ENCODE results near the gene CFAP97D2.
"Not testable (repeated sequence)": the region's sequence is repeated elsewhere in the genome, so short reads cannot be mapped to it uniquely, and the experiment has no call there.

CFAP97D2 gene

DNA sequence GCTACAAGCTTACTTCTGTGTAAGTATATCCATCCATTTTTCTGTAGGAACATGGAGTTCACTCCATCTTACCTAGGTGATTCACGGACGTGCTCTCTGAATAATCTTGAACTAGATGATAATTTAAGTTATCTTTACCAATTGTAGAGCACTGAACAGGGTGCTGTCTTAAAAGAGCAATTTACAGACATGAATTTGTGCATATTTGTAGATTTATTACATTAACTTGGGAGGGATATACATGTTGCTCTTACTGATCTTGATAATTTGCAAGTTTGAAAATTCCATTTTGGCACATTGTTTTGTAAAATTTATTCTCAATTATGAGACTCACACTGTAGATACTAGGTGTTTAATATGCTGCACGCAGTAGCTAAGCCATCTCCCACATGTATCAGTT is 64.9 kb downstream of the CFAP97D2 start:
- no peak overlapping the region for H3K4me3 ChIP-seq (ENCODE audit: low read depth, low read length)
- TF ChIP-seq, protein P1, sequence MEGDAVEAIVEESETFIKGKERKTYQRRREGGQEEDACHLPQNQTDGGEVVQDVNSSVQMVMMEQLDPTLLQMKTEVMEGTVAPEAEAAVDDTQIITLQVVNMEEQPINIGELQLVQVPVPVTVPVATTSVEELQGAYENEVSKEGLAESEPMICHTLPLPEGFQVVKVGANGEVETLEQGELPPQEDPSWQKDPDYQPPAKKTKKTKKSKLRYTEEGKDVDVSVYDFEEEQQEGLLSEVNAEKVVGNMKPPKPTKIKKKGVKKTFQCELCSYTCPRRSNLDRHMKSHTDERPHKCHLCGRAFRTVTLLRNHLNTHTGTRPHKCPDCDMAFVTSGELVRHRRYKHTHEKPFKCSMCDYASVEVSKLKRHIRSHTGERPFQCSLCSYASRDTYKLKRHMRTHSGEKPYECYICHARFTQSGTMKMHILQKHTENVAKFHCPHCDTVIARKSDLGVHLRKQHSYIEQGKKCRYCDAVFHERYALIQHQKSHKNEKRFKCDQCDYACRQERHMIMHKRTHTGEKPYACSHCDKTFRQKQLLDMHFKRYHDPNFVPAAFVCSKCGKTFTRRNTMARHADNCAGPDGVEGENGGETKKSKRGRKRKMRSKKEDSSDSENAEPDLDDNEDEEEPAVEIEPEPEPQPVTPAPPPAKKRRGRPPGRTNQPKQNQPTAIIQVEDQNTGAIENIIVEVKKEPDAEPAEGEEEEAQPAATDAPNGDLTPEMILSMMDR (IDR thresholded peaks at IDR 0.05; ENCODE audit: borderline replicate concordance, insufficient read depth, low read depth, low read length) = no peak

DNA sequence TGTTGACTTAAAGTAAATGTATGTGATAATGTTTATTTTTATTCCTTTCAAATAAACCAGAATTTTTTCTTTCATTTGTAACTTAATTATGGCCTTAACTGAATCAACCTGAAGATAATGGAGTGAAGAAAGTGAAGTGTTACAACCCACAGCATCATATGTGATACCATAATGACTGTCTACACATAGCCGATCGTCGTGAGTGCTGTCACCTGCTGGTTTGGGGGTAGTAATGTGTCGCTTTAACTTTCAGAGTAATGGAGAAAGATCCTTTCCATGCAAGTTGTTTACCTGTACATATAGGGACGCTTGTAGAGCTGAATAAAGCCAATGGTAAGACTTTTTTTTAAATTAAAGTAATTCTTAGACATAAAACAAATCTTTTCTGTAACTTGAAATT is 65.6 kb downstream of the CFAP97D2 start:
- no peak overlapping the region for H3K4me3 ChIP-seq (ENCODE audit: low read depth, low read length)
- TF ChIP-seq, protein P1 (IDR thresholded peaks at IDR 0.05; ENCODE audit: borderline replicate concordance, insufficient read depth, low read depth, low read length) = no peak

DNA sequence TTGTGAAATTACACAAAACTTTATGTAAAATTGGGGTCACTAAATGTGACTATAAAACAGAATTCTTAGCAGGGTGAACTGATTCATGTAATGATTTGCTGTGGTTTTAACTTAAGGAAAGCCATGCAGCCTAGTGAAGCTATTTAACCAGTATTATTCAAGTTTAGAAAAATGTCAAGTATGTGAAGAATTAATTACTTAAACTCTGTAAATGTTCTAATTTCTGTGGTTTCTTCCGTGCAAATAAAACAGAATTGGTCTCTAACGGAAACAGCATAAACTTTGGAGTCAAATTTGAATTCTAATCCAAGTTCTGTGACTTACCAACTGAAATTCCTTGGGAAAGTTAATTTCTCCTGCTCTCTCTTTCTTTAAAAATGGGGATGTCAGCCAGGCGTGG is 69.0 kb downstream of the CFAP97D2 start:
- TF ChIP-seq, protein P1 (IDR thresholded peaks at IDR 0.05; ENCODE audit: borderline replicate concordance, insufficient read depth, low read depth, low read length) = no peak

DNA sequence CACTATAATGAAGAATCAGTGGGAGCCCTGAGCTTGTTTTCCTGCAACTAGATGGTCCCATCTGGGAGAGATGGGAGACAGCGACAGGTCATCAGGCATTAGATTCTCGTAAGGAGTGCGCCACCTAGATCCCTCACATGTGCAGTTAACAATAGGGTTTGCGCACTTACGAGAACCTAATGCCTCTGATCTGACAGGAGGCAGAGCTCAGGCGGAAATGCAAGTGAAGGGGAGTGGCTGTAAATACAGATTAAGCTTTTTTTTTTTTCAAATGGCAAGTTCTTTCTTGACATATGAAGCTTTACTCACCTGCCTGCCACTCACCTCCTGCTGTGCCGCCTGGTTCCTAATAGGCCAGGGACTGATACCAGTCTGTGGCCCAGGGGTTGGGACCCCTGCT is 70.0 kb downstream of the CFAP97D2 start:
- H3K4me3 ChIP-seq (ENCODE audit: low read depth, low read length) = no peak overlapping the region
- TF ChIP-seq, protein P1 (IDR thresholded peaks at IDR 0.05; ENCODE audit: borderline replicate concordance, insufficient read depth, low read depth, low read length) = no peak

More for the DNA sequence above, 69.0 kb downstream of the CFAP97D2 start:
- no peak overlapping the region for H3K4me3 ChIP-seq (ENCODE audit: low read depth, low read length)

DNA sequence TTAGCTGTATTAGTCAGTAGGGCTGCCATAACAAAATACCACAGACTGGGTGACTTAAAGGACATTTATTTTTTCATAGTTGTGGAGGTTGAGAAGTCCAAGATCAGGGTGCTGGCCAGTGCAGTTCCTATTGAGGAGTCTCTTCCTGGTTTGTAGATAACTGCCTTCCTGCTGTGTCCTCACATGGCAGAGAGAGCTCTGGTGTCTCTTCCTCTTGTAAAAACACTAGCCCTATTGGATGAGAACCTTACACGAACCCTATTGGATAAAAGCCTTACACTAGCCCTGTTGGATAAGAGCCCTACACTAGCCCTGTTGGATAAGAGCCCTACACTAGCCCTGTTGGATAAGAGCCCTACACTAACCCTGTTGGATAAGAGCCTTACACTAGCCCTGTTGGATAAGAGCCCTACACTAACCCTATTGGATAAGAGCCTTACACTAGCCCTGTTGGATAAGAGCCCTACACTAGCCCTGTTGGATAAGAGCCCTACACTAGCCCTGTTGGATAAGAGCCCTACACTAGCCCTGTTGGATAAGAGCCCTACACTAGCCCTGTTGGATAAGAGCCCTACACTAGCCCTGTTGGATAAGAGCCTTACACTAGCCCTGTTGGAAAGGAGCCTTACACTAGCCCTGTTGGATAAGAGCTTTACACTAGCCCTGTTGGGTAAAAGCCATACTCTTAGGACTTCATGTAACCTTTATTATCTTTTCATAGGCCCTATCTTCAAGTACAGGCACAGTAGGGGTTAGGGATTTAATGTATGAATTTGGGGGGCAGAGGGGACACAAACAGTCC is 72.8 kb downstream of the CFAP97D2 start:
- not testable (repeated sequence) for H3K4me3 ChIP-seq (ENCODE audit: low read depth, low read length)

DNA sequence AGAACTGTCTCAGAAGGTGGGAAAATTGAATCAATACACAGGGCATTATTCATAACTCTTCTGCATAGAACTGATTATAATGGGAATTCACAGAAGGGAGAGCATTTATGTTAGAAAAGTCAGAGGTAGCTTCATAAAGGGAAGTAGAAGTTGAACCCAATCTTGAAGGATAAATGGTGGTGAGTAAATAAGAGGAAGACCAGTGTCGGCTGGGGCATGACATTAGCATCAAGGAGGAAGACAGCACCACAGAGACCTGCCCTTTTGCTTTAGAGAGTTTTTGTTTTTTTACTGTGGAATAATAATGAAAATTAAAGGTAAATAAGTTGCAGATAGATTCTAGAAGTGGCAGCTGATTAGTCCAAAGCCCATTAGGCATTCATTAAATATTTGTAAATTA is 77.5 kb downstream of the CFAP97D2 start:
- TF ChIP-seq, protein P1 (IDR thresholded peaks at IDR 0.05; ENCODE audit: borderline replicate concordance, insufficient read depth, low read depth, low read length) = no peak
- no peak overlapping the region for H3K4me3 ChIP-seq (ENCODE audit: low read depth, low read length)

DNA sequence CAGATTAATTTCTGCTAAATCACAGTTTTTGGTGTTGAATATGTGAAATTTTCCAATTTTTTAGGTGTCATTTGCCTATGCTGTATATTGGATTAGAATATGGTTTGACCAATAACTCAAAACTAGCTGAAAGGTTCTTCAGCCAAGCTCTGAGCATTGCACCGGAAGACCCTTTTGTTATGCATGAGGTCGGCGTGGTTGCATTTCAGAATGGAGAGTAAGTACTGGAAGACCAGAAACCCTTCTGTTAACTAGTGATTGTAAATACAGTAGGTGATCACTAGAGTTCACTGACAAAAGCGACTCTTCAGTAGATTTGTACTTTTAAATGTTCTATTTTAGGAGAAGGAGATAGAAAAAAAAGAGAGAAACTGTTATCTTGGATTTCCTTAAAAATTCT is 78.0 kb downstream of the CFAP97D2 start:
- no peak overlapping the region for H3K4me3 ChIP-seq (ENCODE audit: low read depth, low read length)
- TF ChIP-seq, protein P1 (IDR thresholded peaks at IDR 0.05; ENCODE audit: borderline replicate concordance, insufficient read depth, low read depth, low read length) = no peak
